Astrocyte (in vitro differentiated cells and primary cell): Measurements from ENCODE around the gene TCP11. TPM values are rescaled to one million over a fixed set of nuclear protein-coding genes. Genes with fewer than 3 reads are reported as not detected.

ENCODE experiments used
- DNase-seq: peaks from one replicate; pipeline ENCODE4 v3.0.0-alpha.2; 2010; ENCODE audit warnings: low read depth
- FAIRE-seq: peaks from 2 replicates; lab custom pipeline; 2011; peaks lifted over from hg19 to GRCh38; lab: Jason Lieb, UNC
- H2AFZ ChIP-seq: 2 replicates; pipeline ENCODE4 v1.6.0; 2012; ENCODE audit warnings: low read depth, low read length, inconsistent platforms
- H3K27ac ChIP-seq: 2 replicates; pipeline ENCODE4 v1.5.1; 2011; ENCODE audit warnings: low read depth, low read length, inconsistent platforms
- H3K27me3 ChIP-seq: 2 replicates; pipeline ENCODE4 v1.6.0; 2011; ENCODE audit warnings: low read length, inconsistent platforms; ENCODE audit not compliant: insufficient read depth
- H3K36me3 ChIP-seq: 2 replicates; pipeline ENCODE4 v1.5.1; 2011; ENCODE audit warnings: low read length, inconsistent platforms; ENCODE audit not compliant: insufficient read depth
- H3K4me1 ChIP-seq: 2 replicates; pipeline ENCODE4 v1.5.1; 2011; ENCODE audit warnings: low read length, inconsistent platforms; ENCODE audit not compliant: insufficient read depth
- H3K4me2 ChIP-seq: 2 replicates; pipeline ENCODE4 v1.6.0; 2012; ENCODE audit warnings: low read length, inconsistent platforms
- H3K4me3 ChIP-seq: 2 replicates; pipeline ENCODE4 v1.5.1; 2011; ENCODE audit warnings: low read depth, mild to moderate bottlenecking, low read length, inconsistent platforms; ENCODE audit not compliant: insufficient read depth
- H3K79me2 ChIP-seq: 2 replicates; pipeline ENCODE4 v1.6.0; 2012; ENCODE audit warnings: mild to moderate bottlenecking, low read length, inconsistent platforms; ENCODE audit not compliant: insufficient read depth
- H3K9ac ChIP-seq: 2 replicates; pipeline ENCODE4 v1.6.0; 2012; ENCODE audit warnings: mild to moderate bottlenecking, low read length, inconsistent platforms
- H3K9me3 ChIP-seq: 2 replicates; pipeline ENCODE4 v1.5.1; 2012; ENCODE audit warnings: low read depth, mild to moderate bottlenecking, low read length, inconsistent platforms; ENCODE audit not compliant: insufficient read depth
- H4K20me1 ChIP-seq: 2 replicates; pipeline ENCODE4 v1.6.0; 2012; ENCODE audit warnings: low read length, inconsistent platforms; ENCODE audit not compliant: insufficient read depth
- H3K27ac Mint-ChIP-seq: one replicate; pipeline ENCODE4 v1.8.0; 2021; ENCODE audit warnings: mild to moderate bottlenecking, mixed read lengths; ENCODE audit not compliant: unreplicated experiment
- H3K27me3 Mint-ChIP-seq: one replicate; pipeline ENCODE4 v1.8.0; 2021; ENCODE audit warnings: low read depth, mixed read lengths; ENCODE audit not compliant: unreplicated experiment
- H3K36me3 Mint-ChIP-seq: one replicate; pipeline ENCODE4 v1.8.0; 2021; ENCODE audit warnings: low read depth, mixed read lengths; ENCODE audit not compliant: unreplicated experiment
- H3K4me1 Mint-ChIP-seq: one replicate; pipeline ENCODE4 v1.8.0; 2021; ENCODE audit warnings: low read depth, mixed read lengths; ENCODE audit not compliant: unreplicated experiment
- H3K4me3 Mint-ChIP-seq: one replicate; pipeline ENCODE4 v1.8.0; 2021; ENCODE audit warnings: mild to moderate bottlenecking, moderate library complexity, mixed read lengths; ENCODE audit not compliant: unreplicated experiment
- H3K9me3 Mint-ChIP-seq: one replicate; pipeline ENCODE4 v1.8.0; 2021; ENCODE audit warnings: mild to moderate bottlenecking, mixed read lengths; ENCODE audit not compliant: unreplicated experiment
- EZH2 ChIP-seq: IDR thresholded peaks from 2 replicates; pipeline ENCODE4 v1.6.1; 2012; ENCODE audit warnings: mild to moderate bottlenecking, low read length, inconsistent platforms; ENCODE audit not compliant: insufficient read depth
- total RNA-seq: library from RNA; stranded (reverse); gene quantifications from 2 replicates; pipeline ENCODE4 v1.2.1, GENCODE V29; 2021
- TF ChIP-seq, protein P1 (sequence below): IDR thresholded peaks from 2 replicates; pipeline ENCODE4 v1.5.1; 2011; ENCODE audit warnings: low read depth, mild to moderate bottlenecking, inconsistent platforms, low read length, moderate library complexity; ENCODE audit not compliant: insufficient read depth

Gene TCP11
- total RNA-seq, 1 donor from 2014 or later, result not detected

DNA sequence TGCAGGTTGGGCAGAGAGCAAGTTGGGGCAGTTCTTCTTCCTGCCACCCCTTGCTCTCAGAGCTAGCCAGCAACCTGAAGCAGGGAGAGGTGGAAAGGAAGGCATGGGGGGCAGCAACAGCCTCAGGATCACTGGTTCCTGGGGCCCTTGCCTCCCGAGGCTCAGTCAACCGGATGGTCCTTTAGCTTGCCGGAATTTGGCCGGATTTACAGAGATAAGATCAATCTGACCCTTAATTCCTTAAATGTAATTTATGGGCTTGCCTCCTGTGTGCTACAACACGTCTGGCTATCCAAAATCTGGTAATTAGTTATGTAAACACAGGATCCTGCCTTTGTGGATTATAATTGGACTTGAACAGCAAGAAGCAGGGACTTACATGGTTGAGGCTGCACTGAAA, 19.5 kb upstream of the TCP11 start:
- no peak overlapping the region for H3K4me2 ChIP-seq
- no peak overlapping the region for H3K9ac ChIP-seq
- no peak overlapping the region for H3K4me3 Mint-ChIP-seq
- no peak for TF ChIP-seq EZH2
- TF ChIP-seq, protein P1, sequence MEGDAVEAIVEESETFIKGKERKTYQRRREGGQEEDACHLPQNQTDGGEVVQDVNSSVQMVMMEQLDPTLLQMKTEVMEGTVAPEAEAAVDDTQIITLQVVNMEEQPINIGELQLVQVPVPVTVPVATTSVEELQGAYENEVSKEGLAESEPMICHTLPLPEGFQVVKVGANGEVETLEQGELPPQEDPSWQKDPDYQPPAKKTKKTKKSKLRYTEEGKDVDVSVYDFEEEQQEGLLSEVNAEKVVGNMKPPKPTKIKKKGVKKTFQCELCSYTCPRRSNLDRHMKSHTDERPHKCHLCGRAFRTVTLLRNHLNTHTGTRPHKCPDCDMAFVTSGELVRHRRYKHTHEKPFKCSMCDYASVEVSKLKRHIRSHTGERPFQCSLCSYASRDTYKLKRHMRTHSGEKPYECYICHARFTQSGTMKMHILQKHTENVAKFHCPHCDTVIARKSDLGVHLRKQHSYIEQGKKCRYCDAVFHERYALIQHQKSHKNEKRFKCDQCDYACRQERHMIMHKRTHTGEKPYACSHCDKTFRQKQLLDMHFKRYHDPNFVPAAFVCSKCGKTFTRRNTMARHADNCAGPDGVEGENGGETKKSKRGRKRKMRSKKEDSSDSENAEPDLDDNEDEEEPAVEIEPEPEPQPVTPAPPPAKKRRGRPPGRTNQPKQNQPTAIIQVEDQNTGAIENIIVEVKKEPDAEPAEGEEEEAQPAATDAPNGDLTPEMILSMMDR, result no peak
- DNase-seq, result no peak
- H4K20me1 ChIP-seq, result no peaks in the 10 kb centered on the region
- no peak overlapping the region for H3K4me3 ChIP-seq
- H3K4me1 Mint-ChIP-seq, result peaks cover 2% of the 10 kb centered on the region
- no peak overlapping the region for H3K27ac ChIP-seq
- H3K36me3 ChIP-seq, result no peaks in the 10 kb centered on the region
- no peaks in the 10 kb centered on the region for H3K79me2 ChIP-seq
- no peaks in the 10 kb centered on the region for H3K9me3 ChIP-seq
- H3K27me3 Mint-ChIP-seq, result peaks cover 18% of the 10 kb centered on the region
- H3K27me3 ChIP-seq, result no peaks in the 10 kb centered on the region
- no peak overlapping the region for H3K27ac Mint-ChIP-seq
- no peaks in the 10 kb centered on the region for H3K36me3 Mint-ChIP-seq
- no peak for FAIRE-seq
- H3K4me1 ChIP-seq, result no peaks in the 10 kb centered on the region
- no peak overlapping the region for H2AFZ ChIP-seq
- no peaks in the 10 kb centered on the region for H3K9me3 Mint-ChIP-seq

DNA sequence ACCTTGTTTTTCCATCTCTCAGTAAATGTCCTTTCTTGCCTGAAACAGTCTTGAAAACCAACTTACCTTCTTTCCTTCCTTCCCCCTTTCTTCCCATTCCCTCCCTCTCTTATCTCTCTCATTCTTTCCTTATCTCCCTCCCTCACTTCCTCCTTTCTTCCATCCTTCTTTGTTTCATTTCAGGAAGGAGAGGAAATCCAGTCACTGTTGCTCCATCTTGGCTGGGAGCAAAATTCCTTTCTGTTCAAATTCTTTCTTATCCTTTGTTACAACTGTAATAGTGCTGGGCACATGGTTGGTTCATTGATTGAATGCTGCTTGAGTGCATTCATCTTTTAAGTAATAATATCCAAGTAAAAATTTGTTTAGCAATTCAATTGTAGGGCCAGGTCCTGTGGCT, 17.4 kb upstream of the TCP11 start:
- H3K4me3 ChIP-seq, result no peak overlapping the region
- H3K4me3 Mint-ChIP-seq, result no peak overlapping the region
- H3K27me3 ChIP-seq, result no peaks in the 10 kb centered on the region
- no peaks in the 10 kb centered on the region for H3K36me3 ChIP-seq
- H4K20me1 ChIP-seq, result no peaks in the 10 kb centered on the region
- TF ChIP-seq EZH2, result no peak
- TF ChIP-seq, protein P1, result no peak
- H3K4me1 ChIP-seq, result no peaks in the 10 kb centered on the region
- H3K4me1 Mint-ChIP-seq, result no peaks in the 10 kb centered on the region
- peaks cover 15% of the 10 kb centered on the region for H3K27me3 Mint-ChIP-seq
- no peak overlapping the region for H3K4me2 ChIP-seq
- no peaks in the 10 kb centered on the region for H3K9me3 Mint-ChIP-seq
- no peak overlapping the region for H3K27ac ChIP-seq
- H3K36me3 Mint-ChIP-seq, result no peaks in the 10 kb centered on the region
- H3K9me3 ChIP-seq, result no peaks in the 10 kb centered on the region
- H3K9ac ChIP-seq, result no peak overlapping the region
- DNase-seq (no peak), FAIRE-seq (no peak)
- no peaks in the 10 kb centered on the region for H3K79me2 ChIP-seq
- H3K27ac Mint-ChIP-seq, result no peak overlapping the region
- peak overlapping the region; percentile 0 for H2AFZ ChIP-seq

DNA sequence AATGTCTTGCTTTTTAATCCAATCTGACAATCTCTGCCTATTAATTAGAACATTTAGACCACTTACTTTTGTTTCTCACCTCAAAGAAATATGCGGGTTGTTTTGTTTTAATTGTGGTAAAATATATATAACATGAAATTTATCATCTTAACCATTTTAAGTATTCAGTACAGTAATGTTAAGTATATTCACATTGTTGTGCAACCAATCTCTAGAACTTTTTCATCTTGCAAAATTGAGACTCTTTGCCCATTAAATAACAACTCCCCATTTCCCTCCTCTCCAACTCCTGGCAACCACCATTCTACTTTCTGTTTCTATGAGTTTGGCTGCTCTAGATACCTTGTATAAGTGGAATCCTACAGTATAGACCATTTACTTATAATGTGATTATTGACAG, 13.8 kb upstream of the TCP11 start:
- Histone ChIP-seq H3K9me3 (no peaks in the 10 kb centered on the region), H3K27ac (no peak overlapping the region), H3K4me3 (no peak overlapping the region), H3K4me2 (no peak overlapping the region), H2AFZ (no peak overlapping the region), H4K20me1 (no peaks in the 10 kb centered on the region), H3K27me3 (no peaks in the 10 kb centered on the region), H3K4me1 (no peaks in the 10 kb centered on the region), H3K9ac (no peak overlapping the region), H3K79me2 (no peaks in the 10 kb centered on the region), H3K36me3 (no peaks in the 10 kb centered on the region)
- DNase-seq (no peak), FAIRE-seq (no peak)
- no peak overlapping the region for H3K4me3 Mint-ChIP-seq
- no peak overlapping the region for H3K27ac Mint-ChIP-seq
- no peaks in the 10 kb centered on the region for H3K27me3 Mint-ChIP-seq
- no peak for TF ChIP-seq EZH2
- TF ChIP-seq, protein P1, result no peak
- H3K36me3 Mint-ChIP-seq, result no peaks in the 10 kb centered on the region
- H3K9me3 Mint-ChIP-seq, result no peaks in the 10 kb centered on the region
- peaks cover 6% of the 10 kb centered on the region for H3K4me1 Mint-ChIP-seq
